ENCODE measurements around the gene EXOC1. TPM values are rescaled to one million over a fixed set of nuclear protein-coding genes. Genes with fewer than 3 reads are reported as not detected.
A peak's percentile ranks its signal among the peaks of the same experiment; 100 is the strongest.

EXOC1 gene
- 10 to 100 TPM; 18.7 to 21.9 TPM for total RNA-seq

- CTCF ChIA-PET: interaction anchor here (1.0 to 2.4 kb wide), 3 partner anchors 11 to 308 kb away, joined by 3 to 15 read pairs (median 4); no protein-coding TSS in a partner anchor
- intact Hi-C loops (cut with micrococcal nuclease): loop anchor here (1.0 to 10.0 kb wide), 10 partner anchors 54 to 1121 kb away; partner anchors contain the start of genes AASDH, CEP135, CLOCK and NOA1
- Mint-ChIP-seq H3K36me3 (ENCODE audit: low read depth) (peaks cover 7% of the 10 kb centered on the region), H3K27ac (peak within 1 kb of the TSS; percentile 86), H3K4me1 (ENCODE audit: low read depth) (peaks cover 28% of the 10 kb centered on the region), H3K4me3 (peak within 1 kb of the TSS; percentile 32), H3K9me3 (no peaks in the 10 kb centered on the region), H3K27me3 (ENCODE audit: low read depth) (no peaks in the 10 kb centered on the region)
- DNase-seq: peak; percentile 99
These were observed at the start of gene EXOC1 for GRCh38 chr4:55853484-55854046. EXOC1 (plus strand) TSS chr4:55853648; CDS start chr4:55858324, 4,676 bp downstream.

GRCh38 chr4:55807556-55807955 is 45.9 kb upstream of the EXOC1 start:
- H3K4me3 Mint-ChIP-seq: no peak overlapping the region
- peaks cover 11% of the 10 kb centered on the region for H3K27me3 Mint-ChIP-seq (ENCODE audit: low read depth)
- intact Hi-C loops (cut with micrococcal nuclease): no loop called here
- no peak overlapping the region for H3K27ac Mint-ChIP-seq
- no peaks in the 10 kb centered on the region for H3K36me3 Mint-ChIP-seq (ENCODE audit: low read depth)
- H3K4me1 Mint-ChIP-seq (ENCODE audit: low read depth): no peaks in the 10 kb centered on the region
- DNase-seq: no peak
- CTCF ChIA-PET: interaction anchor here (0.8 kb wide), 1 partner anchor 59 kb away, joined by 4 read pairs; no protein-coding TSS in a partner anchor
- peaks cover 3% of the 10 kb centered on the region for H3K9me3 Mint-ChIP-seq

DNA sequence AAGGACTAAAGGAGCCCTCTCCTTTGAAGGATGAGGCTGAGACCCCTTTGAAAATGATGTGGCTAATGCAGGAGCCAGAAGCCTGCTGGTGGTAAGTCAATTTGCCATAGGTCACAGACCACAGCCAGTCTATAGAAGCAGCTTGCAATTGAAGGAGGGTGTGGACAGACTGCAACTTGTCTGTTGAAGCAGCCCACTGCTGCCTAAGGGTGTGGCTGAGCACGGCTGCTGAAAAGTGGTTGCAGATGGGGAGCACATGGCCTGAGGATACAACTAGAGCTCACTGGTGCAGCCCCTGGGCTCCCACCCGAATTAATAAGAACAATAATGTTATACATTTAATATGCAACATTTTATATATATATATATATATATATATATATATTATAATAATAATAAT is 45.3 kb upstream of the EXOC1 start:
- CTCF ChIA-PET: interaction anchor here (0.8 kb wide), 1 partner anchor 58 kb away, joined by 4 read pairs; no protein-coding TSS in a partner anchor
- intact Hi-C loops (cut with micrococcal nuclease): no loop called here
- H3K4me1 Mint-ChIP-seq (ENCODE audit: low read depth): no peaks in the 10 kb centered on the region
- H3K36me3 Mint-ChIP-seq (ENCODE audit: low read depth): no peaks in the 10 kb centered on the region
- H3K27ac Mint-ChIP-seq: no peak overlapping the region
- peaks cover 3% of the 10 kb centered on the region for H3K9me3 Mint-ChIP-seq
- DNase-seq: no peak
- H3K27me3 Mint-ChIP-seq (ENCODE audit: low read depth): peaks cover 11% of the 10 kb centered on the region
- no peak overlapping the region for H3K4me3 Mint-ChIP-seq

DNA sequence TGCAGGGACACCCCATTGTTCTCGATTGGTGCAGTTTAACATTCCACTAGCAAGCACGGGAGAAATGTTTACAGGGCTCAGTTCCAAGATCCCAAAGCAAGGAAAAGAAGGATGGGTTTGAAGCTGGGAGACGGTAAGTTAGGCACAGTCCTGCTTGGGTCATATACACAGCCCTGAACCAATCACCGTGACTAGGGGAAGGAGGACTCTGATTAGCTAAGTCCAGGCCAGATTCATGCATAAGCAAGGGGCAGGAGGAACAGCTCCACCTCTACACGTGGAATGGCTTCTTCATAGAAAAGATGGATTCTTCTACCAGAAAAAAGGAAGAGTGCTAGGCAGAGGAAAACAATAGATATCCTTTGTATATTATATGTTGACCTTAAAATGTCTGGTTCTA is 44.8 kb upstream of the EXOC1 start:
- CTCF ChIA-PET: no interaction called here
- Mint-ChIP-seq H3K27me3 (ENCODE audit: low read depth) (peaks cover 11% of the 10 kb centered on the region), H3K36me3 (ENCODE audit: low read depth) (no peaks in the 10 kb centered on the region), H3K9me3 (peaks cover 3% of the 10 kb centered on the region), H3K27ac (no peak overlapping the region), H3K4me1 (ENCODE audit: low read depth) (no peaks in the 10 kb centered on the region), H3K4me3 (no peak overlapping the region)
- DNase-seq: no peak
- intact Hi-C loops (cut with micrococcal nuclease): no loop called here

DNA sequence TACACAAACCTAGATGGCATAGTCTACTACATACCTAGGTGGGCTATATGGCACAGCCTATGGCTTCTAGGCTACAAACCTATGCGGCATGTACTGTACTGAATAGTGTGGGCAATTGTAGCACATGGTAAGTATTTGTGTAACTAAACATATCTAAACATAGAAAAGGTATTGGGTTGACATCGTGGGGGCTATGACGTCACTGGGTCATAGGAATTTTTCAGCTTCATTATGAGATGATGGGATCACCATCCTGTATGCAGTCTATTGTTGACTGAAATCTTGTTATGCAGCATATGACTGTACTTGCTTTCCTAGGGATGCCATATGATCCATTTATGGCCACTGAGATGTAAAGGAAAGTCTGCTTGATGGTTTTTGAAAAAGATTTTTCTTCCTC is 35.8 kb upstream of the EXOC1 start:
- no peak for DNase-seq
- Mint-ChIP-seq H3K27me3 (ENCODE audit: low read depth) (peaks cover 17% of the 10 kb centered on the region), H3K4me1 (ENCODE audit: low read depth) (peaks cover 4% of the 10 kb centered on the region), H3K36me3 (ENCODE audit: low read depth) (no peaks in the 10 kb centered on the region), H3K27ac (no peak overlapping the region), H3K9me3 (no peaks in the 10 kb centered on the region), H3K4me3 (no peak overlapping the region)
- CTCF ChIA-PET: interaction anchor here (0.6 kb wide), 1 partner anchor 21 kb away, joined by 4 read pairs; no protein-coding TSS in a partner anchor
- intact Hi-C loops (cut with micrococcal nuclease): no loop called here

- H3K4me1 Mint-ChIP-seq (ENCODE audit: low read depth): peaks cover 4% of the 10 kb centered on the region
- intact Hi-C loops (cut with micrococcal nuclease): no loop called here
- H3K4me3 Mint-ChIP-seq: peak within 1 kb of the TSS; percentile 41
These were observed 33.8 kb upstream of the EXOC1 start, which contains the start of gene EXOC1L for GRCh38 chr4:55819634-55820033. EXOC1L (plus strand) TSS chr4:55819790; CDS start chr4:55820027, 237 bp downstream.

DNA sequence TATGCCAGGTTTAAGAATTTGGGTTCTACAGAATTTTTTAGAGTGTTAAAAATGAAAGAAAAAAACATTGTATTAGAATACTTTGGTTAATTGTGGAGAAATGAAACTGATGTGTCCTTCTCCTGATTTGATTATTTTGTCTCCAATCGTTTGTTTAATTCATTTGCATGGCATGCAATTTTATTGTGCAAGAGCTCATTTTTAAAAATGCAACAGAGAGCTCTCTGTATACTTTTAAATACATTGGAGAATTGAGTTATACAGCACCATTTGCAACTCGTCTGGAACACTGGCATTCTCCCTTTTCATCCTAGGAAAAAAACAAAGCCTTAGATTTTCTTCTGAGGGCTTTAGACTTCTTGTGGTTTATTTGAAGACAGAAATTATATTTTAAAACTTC is 33.2 kb upstream of the EXOC1 start:
- intact Hi-C loops (cut with micrococcal nuclease): no loop called here

More at GRCh38 chr4:55819634-55820033, 33.8 kb upstream of the EXOC1 start, which contains the start of gene EXOC1L:
- Mint-ChIP-seq H3K9me3 (no peaks in the 10 kb centered on the region), H3K27ac (no peak within 1 kb of the TSS), H3K36me3 (ENCODE audit: low read depth) (no peaks in the 10 kb centered on the region), H3K27me3 (ENCODE audit: low read depth) (peaks cover 17% of the 10 kb centered on the region)
- CTCF ChIA-PET: no interaction called here
- no peak for DNase-seq

DNA sequence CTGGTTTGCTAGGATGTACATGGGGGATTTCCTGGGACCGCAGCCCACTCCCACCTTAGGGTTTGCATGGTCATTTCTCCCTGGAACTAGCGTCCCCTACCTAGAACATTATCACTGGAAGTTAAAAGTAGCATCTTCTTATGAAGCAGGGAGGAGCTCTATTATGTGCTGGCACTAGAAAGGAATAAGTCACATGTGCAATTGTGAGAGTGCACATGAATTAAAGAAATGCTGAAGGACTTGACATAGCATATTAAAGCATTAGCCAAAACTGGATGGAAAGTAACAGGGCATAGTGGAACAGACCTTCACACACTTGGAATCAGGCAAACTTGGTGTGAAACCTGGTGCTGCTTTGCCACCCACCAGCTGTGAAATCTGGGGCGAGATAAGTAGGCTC is 31.1 kb upstream of the EXOC1 start:
- no peak for DNase-seq
- Mint-ChIP-seq H3K9me3 (no peaks in the 10 kb centered on the region), H3K27me3 (ENCODE audit: low read depth) (peaks cover 18% of the 10 kb centered on the region), H3K36me3 (ENCODE audit: low read depth) (no peaks in the 10 kb centered on the region), H3K4me3 (no peak overlapping the region), H3K4me1 (ENCODE audit: low read depth) (peaks cover 9% of the 10 kb centered on the region), H3K27ac (no peak overlapping the region)
- intact Hi-C loops (cut with micrococcal nuclease): no loop called here
- CTCF ChIA-PET: no interaction called here

More for the DNA sequence above, 33.2 kb upstream of the EXOC1 start:
- no peaks in the 10 kb centered on the region for H3K36me3 Mint-ChIP-seq (ENCODE audit: low read depth)
- H3K27ac Mint-ChIP-seq: no peak overlapping the region
- no peaks in the 10 kb centered on the region for H3K9me3 Mint-ChIP-seq
- peaks cover 18% of the 10 kb centered on the region for H3K27me3 Mint-ChIP-seq (ENCODE audit: low read depth)
- CTCF ChIA-PET: no interaction called here
- no peak overlapping the region for H3K4me3 Mint-ChIP-seq
- DNase-seq: no peak
- peaks cover 4% of the 10 kb centered on the region for H3K4me1 Mint-ChIP-seq (ENCODE audit: low read depth)

- CTCF ChIA-PET: no interaction called here
- no peak overlapping the region for H3K4me3 Mint-ChIP-seq
- no peak overlapping the region for H3K27ac Mint-ChIP-seq
- H3K4me1 Mint-ChIP-seq (ENCODE audit: low read depth): peaks cover 5% of the 10 kb centered on the region
- DNase-seq: no peak
- intact Hi-C loops (cut with micrococcal nuclease): no loop called here
- no peaks in the 10 kb centered on the region for H3K9me3 Mint-ChIP-seq
- H3K36me3 Mint-ChIP-seq (ENCODE audit: low read depth): no peaks in the 10 kb centered on the region
- H3K27me3 Mint-ChIP-seq (ENCODE audit: low read depth): peaks cover 16% of the 10 kb centered on the region
These were observed 28.6 kb upstream of the EXOC1 start for GRCh38 chr4:55824865-55825264.

DNA sequence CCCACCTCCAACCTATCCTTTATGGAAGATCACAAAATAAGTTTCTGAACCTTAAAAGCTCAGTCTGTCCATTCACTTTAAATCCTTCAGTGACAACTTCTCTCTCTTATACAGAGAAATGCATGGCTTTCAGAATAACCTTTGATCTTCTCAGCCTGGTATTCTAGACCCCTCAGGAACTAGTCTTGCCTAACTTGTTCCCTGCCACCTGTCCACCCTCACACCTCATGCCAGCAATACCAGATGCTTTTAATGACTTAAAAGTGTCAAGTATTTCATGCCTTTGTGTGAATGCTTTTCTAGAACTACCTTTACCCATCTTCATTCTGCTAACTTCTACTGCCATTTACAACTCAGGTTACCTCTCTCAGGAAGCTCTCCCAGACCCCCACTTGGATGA is 26.5 kb upstream of the EXOC1 start:
- no peaks in the 10 kb centered on the region for H3K36me3 Mint-ChIP-seq (ENCODE audit: low read depth)
- H3K4me3 Mint-ChIP-seq: no peak overlapping the region
- H3K27ac Mint-ChIP-seq: no peak overlapping the region
- intact Hi-C loops (cut with micrococcal nuclease): no loop called here
- no peaks in the 10 kb centered on the region for H3K9me3 Mint-ChIP-seq
- CTCF ChIA-PET: interaction anchor here (1.6 kb wide), 1 partner anchor 39 kb away, joined by 3 read pairs; no protein-coding TSS in a partner anchor
- peaks cover 5% of the 10 kb centered on the region for H3K4me1 Mint-ChIP-seq (ENCODE audit: low read depth)
- no peak for DNase-seq
- peaks cover 23% of the 10 kb centered on the region for H3K27me3 Mint-ChIP-seq (ENCODE audit: low read depth)

DNA sequence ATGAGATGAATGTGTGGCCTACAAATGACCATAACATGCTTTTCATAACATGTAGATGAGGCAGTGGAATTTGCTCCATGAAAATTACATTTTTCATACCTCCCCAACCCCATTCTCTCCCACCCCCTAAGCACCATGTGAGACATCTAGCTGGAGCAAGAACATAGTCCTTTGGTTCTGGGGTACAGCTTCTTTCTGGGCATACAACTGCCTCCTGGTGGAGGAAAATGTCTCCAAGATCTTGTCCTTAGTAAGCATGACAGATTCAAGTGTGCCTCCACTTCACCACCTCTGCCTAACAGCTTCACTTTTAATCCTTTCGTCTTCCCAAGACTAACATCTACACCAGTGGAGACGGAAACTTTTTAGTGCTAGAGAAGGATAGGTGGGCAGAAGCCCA is 25.9 kb upstream of the EXOC1 start:
- H3K9me3 Mint-ChIP-seq: no peaks in the 10 kb centered on the region
- peaks cover 5% of the 10 kb centered on the region for H3K4me1 Mint-ChIP-seq (ENCODE audit: low read depth)
- H3K4me3 Mint-ChIP-seq: no peak overlapping the region
- peaks cover 18% of the 10 kb centered on the region for H3K27me3 Mint-ChIP-seq (ENCODE audit: low read depth)
- H3K27ac Mint-ChIP-seq: no peak overlapping the region
- CTCF ChIA-PET: interaction anchor here (1.6 kb wide), 1 partner anchor 38 kb away, joined by 3 read pairs; no protein-coding TSS in a partner anchor
- no peaks in the 10 kb centered on the region for H3K36me3 Mint-ChIP-seq (ENCODE audit: low read depth)
- intact Hi-C loops (cut with micrococcal nuclease): no loop called here
- DNase-seq: no peak

DNA sequence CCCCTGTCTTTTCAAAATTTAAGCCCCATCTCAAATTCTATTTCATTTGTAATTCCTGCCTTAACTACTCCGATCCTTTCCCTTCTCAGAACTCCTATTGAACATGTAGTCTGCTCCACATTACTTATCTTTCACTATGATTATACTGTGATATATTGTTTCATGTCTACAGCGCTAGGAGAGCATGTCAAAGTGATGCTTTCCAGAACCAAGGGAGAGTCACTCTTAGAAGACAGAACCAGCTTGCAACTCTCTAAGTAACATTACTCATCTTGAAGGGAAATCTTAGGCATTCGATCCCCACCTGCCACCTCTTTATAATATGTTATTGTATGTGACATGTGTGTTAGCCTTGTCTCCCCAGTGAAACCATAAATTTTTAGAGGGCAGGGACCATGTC is 23.4 kb upstream of the EXOC1 start:
- DNase-seq: no peak
- Mint-ChIP-seq H3K27ac (no peak overlapping the region), H3K4me1 (ENCODE audit: low read depth) (peaks cover 5% of the 10 kb centered on the region), H3K36me3 (ENCODE audit: low read depth) (no peaks in the 10 kb centered on the region), H3K9me3 (no peaks in the 10 kb centered on the region), H3K27me3 (ENCODE audit: low read depth) (peaks cover 27% of the 10 kb centered on the region), H3K4me3 (no peak overlapping the region)
- intact Hi-C loops (cut with micrococcal nuclease): no loop called here
- CTCF ChIA-PET: interaction anchor here (0.5 kb wide), 1 partner anchor 78 kb away, joined by 3 read pairs; no protein-coding TSS in a partner anchor

GRCh38 chr4:55830716-55831115 is 22.7 kb upstream of the EXOC1 start:
- DNase-seq: no peak
- no peaks in the 10 kb centered on the region for H3K36me3 Mint-ChIP-seq (ENCODE audit: low read depth)
- intact Hi-C loops (cut with micrococcal nuclease): no loop called here

More at GRCh38 chr4:55830716-55831115, 22.7 kb upstream of the EXOC1 start:
- H3K4me1 Mint-ChIP-seq (ENCODE audit: low read depth): peaks cover 5% of the 10 kb centered on the region
- H3K4me3 Mint-ChIP-seq: no peak overlapping the region
- peaks cover 4% of the 10 kb centered on the region for H3K9me3 Mint-ChIP-seq
- peaks cover 28% of the 10 kb centered on the region for H3K27me3 Mint-ChIP-seq (ENCODE audit: low read depth)
- no peak overlapping the region for H3K27ac Mint-ChIP-seq
- CTCF ChIA-PET: no interaction called here

All from activated naive CD4-positive, alpha-beta T cell treated with anti-CD3 and anti-CD28 coated beads for 36 hours (primary cell).